ENCODE data around the gene ZC3H4.

- TF ChIP-seq CTCF (IDR thresholded peaks at IDR 0.05; ENCODE audit: low read depth, low read length), result no peak
- no peak for TF ChIP-seq POLR2A (IDR thresholded peaks at IDR 0.05; ENCODE audit: extremely low read depth, insufficient read length)
- TF ChIP-seq MYC (IDR thresholded peaks at IDR 0.05; ENCODE audit: low read depth, low read length), result no peak
These were observed 6.8 kb downstream of the ZC3H4 start for GRCh38 chr19:47106821-47107201.

Data from NB4 (cell line).